Measurements from ENCODE around the gene BCAR1. TPM values are rescaled to one million over a fixed set of nuclear protein-coding genes. Genes with fewer than 3 reads are reported as not detected.
A peak's percentile ranks its signal among the peaks of the same experiment; 100 is the strongest.
"Not testable (repeated sequence)": the region's sequence is repeated elsewhere in the genome, so short reads cannot be mapped to it uniquely, and the experiment has no call there.

BCAR1 gene
- total RNA-seq, 4 donors from 2014 or later: 34.6 to 63.7 (median 37.0) TPM

GRCh38 chr16:75288181-75288580 is 36.8 kb upstream of the BCAR1 start:
- no peak overlapping the region for H3K4me3 ChIP-seq
- peak overlapping the region in 2 of 4 donors; percentile 12 to 40 for H3K27ac ChIP-seq
- peaks cover 0 to 14% (median 0%) of the 10 kb centered on the region in 3 donors for H3K4me1 ChIP-seq
- no peaks in the 10 kb centered on the region for H3K9me3 ChIP-seq
- 63% methylated on average over 2 of the region's 7 CpGs; no CpG with 5 or more reads in 1 of the 2 donors for WGBS, 2 donors (ENCODE audit: low coverage in 1 of 2)
- no peak for ATAC-seq
- TF ChIP-seq EP300 (IDR thresholded peaks at IDR 0.05) (no peak), POLR2AphosphoS5 (IDR thresholded peaks at IDR 0.05) (no peak), POLR2A (IDR thresholded peaks at IDR 0.05) (no peak)
- TF ChIP-seq, protein P1, sequence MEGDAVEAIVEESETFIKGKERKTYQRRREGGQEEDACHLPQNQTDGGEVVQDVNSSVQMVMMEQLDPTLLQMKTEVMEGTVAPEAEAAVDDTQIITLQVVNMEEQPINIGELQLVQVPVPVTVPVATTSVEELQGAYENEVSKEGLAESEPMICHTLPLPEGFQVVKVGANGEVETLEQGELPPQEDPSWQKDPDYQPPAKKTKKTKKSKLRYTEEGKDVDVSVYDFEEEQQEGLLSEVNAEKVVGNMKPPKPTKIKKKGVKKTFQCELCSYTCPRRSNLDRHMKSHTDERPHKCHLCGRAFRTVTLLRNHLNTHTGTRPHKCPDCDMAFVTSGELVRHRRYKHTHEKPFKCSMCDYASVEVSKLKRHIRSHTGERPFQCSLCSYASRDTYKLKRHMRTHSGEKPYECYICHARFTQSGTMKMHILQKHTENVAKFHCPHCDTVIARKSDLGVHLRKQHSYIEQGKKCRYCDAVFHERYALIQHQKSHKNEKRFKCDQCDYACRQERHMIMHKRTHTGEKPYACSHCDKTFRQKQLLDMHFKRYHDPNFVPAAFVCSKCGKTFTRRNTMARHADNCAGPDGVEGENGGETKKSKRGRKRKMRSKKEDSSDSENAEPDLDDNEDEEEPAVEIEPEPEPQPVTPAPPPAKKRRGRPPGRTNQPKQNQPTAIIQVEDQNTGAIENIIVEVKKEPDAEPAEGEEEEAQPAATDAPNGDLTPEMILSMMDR (IDR thresholded peaks at IDR 0.05): no peak
- no peaks in the 10 kb centered on the region for H3K27me3 ChIP-seq
- peaks cover 0 to 49% of the 10 kb centered on the region in 2 donors for H3K36me3 ChIP-seq

DNA sequence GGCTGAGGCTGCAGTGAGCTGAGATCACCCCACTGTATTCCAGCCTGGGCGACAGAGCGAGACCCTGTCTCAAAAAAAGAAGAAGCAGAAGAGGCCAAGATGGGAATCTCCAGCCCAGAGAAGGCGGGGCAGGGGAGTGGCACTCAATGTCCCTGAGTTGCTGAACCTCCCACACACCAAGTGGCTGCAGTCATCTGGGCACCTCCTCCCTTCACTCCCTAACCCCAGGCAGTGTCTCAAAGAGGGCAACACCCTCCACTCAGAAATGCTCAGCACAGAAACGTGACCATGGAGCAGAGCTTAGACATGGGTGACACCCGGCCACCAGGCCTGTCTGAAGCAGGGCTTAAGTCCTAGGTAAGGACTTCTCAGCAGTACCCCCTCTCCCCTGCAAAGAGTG is 36.3 kb upstream of the BCAR1 start:
- Histone ChIP-seq H3K4me3 (no peak overlapping the region), H3K27ac (peak overlapping the region in 1 of 4 donors; percentile 12), H3K27me3 (no peaks in the 10 kb centered on the region), H3K4me1 (peaks cover 0 to 9% (median 0%) of the 10 kb centered on the region in 3 donors), H3K9me3 (no peaks in the 10 kb centered on the region), H3K36me3 (peaks cover 0 to 48% of the 10 kb centered on the region in 2 donors)
- ATAC-seq: no peak
- 100% methylated on average over 2 of the region's 5 CpGs; no CpG with 5 or more reads in 1 of the 2 donors for WGBS, 2 donors (ENCODE audit: low coverage in 1 of 2)
- TF ChIP-seq, protein P1 (IDR thresholded peaks at IDR 0.05): no peak
- no peak for TF ChIP-seq POLR2A (IDR thresholded peaks at IDR 0.05)
- TF ChIP-seq POLR2AphosphoS5 (IDR thresholded peaks at IDR 0.05): no peak
- TF ChIP-seq EP300 (IDR thresholded peaks at IDR 0.05): no peak

DNA sequence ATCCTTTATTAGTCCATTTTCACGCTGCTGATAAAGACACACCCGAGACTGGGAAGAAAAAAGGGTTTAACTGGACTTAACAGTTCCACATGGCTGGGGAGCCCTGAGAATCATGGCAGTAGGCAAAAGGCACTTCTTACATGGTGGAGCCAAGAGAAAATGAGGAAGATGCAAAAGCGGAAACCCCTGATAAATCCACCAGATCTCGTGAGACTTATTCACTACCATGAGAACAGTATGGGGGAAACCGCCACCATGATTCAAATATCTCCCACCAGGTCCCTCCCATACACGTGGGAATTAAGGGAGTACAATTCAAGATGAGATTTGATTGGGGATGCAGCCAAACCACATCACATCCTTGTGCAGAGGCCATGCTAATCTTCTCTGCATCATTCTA is 35.0 kb upstream of the BCAR1 start:
- TF ChIP-seq, protein P1 (IDR thresholded peaks at IDR 0.05): no peak
- TF ChIP-seq POLR2AphosphoS5 (IDR thresholded peaks at IDR 0.05): no peak
- no peak for TF ChIP-seq EP300 (IDR thresholded peaks at IDR 0.05)
- TF ChIP-seq POLR2A (IDR thresholded peaks at IDR 0.05): no peak
- Histone ChIP-seq H3K27me3 (no peaks in the 10 kb centered on the region), H3K4me1 (peaks cover 0 to 9% (median 0%) of the 10 kb centered on the region in 3 donors), H3K9me3 (no peaks in the 10 kb centered on the region), H3K27ac (no peak overlapping the region), H3K4me3 (no peak overlapping the region), H3K36me3 (peaks cover 0 to 37% of the 10 kb centered on the region in 2 donors)
- 75 to 88% methylated on average over 4 to 5 of the region's 6 CpGs for WGBS, 2 donors (ENCODE audit: low coverage in 1 of 2)
- no peak for ATAC-seq

DNA sequence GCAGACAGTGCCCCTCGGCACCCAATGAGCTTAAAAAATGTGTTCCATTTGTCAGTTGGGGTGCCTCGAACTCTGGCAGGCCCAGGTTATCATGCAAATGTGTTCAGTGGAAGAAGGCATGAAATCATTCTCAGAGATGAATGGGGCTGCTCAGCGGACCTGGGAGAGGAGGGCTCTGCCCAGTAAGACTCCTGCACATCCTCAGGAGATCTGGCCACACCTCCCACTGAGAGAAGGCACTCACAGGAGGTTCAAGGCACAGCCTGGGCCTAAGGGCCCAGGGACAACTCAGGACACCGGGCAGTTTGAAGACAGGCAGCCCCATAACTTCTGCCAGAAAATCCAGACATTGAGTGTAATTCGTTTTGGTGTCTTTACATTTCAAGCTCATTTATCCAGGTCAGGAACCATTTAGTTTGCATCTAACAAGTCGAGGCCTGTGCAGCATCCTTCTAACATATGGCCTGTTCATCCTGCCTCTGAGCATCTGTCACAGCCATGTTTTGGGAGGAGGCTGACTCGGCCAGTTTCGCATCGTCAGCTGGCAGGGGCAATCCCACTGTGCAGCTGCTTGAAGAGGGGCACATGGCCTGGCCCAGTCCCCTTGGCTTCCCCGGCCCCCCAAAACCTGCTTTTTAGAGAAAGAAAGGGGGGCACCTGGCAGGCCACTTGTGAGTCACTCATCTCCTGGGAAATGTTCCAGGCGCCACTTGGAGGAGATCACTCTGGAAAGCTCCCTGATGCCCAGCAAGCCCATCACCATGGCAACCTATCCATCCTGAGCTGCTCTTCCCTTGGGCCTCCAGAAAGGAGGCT is 31.2 kb upstream of the BCAR1 start:
- peaks cover 0 to 12% of the 10 kb centered on the region in 2 donors for H3K36me3 ChIP-seq
- no peak overlapping the region for H3K4me3 ChIP-seq
- no peaks in the 10 kb centered on the region for H3K9me3 ChIP-seq
- TF ChIP-seq EP300 (IDR thresholded peaks at IDR 0.05) (no peak), POLR2A (IDR thresholded peaks at IDR 0.05) (no peak), POLR2AphosphoS5 (IDR thresholded peaks at IDR 0.05) (no peak)
- TF ChIP-seq, protein P1 (IDR thresholded peaks at IDR 0.05): no peak
- H3K27me3 ChIP-seq: no peaks in the 10 kb centered on the region
- no peak overlapping the region for H3K27ac ChIP-seq
- 83 to 93% methylated on average over 1 to 3 of the region's 11 CpGs for WGBS, 2 donors (ENCODE audit: low coverage in 1 of 2)
- no peaks in the 10 kb centered on the region for H3K4me1 ChIP-seq
- no peak for ATAC-seq

DNA sequence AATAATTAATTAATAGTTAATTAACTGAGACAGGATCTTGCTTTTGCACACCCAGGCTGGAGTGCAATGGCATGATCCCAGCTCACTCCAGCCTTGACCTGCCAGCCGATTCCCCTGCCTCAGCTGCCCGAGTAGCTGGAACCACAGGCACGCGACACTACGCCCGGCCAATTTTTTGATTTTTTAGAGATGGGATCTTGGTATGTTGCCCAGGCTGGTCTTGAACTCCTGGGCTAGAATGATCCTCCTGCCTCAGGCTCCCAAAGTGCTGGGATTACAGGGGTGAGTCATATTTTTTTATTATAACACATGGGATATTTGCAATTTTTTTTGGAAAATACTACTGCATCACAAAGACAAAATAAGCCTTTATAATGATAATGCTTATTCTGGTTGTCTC is 30.4 kb upstream of the BCAR1 start:
- whole genome bisulfite sequencing, 2 donors (ENCODE audit: low coverage in 1 of 2): 68 to 90% methylated on average over 5 to 6 of the region's 6 CpGs
- Histone ChIP-seq H3K4me1 (no peaks in the 10 kb centered on the region), H3K27me3 (no peaks in the 10 kb centered on the region), H3K4me3 (no peak overlapping the region), H3K36me3 (peaks cover 0 to 9% of the 10 kb centered on the region in 2 donors), H3K9me3 (no peaks in the 10 kb centered on the region), H3K27ac (no peak overlapping the region)
- TF ChIP-seq POLR2A (IDR thresholded peaks at IDR 0.05) (no peak), POLR2AphosphoS5 (IDR thresholded peaks at IDR 0.05) (no peak), EP300 (IDR thresholded peaks at IDR 0.05) (no peak)
- TF ChIP-seq, protein P1 (IDR thresholded peaks at IDR 0.05): no peak
- ATAC-seq: no peak

GRCh38 chr16:75281009-75281408 is 29.6 kb upstream of the BCAR1 start:
- not testable (repeated sequence) for ATAC-seq, H3K36me3 ChIP-seq, H3K4me3 ChIP-seq, H3K27me3 ChIP-seq, H3K27ac ChIP-seq, H3K9me3 ChIP-seq, H3K4me1 ChIP-seq
- 71 to 90% methylated on average over 1 to 2 of the region's 2 CpGs for WGBS, 2 donors (ENCODE audit: low coverage in 1 of 2)
